HG02588 (cell line): Measurements from ENCODE around the gene GPBP1.
A peak's percentile ranks its signal among the peaks of the same experiment; 100 is the strongest.
"Not testable (repeated sequence)": the region's sequence is repeated elsewhere in the genome, so short reads cannot be mapped to it uniquely, and the experiment has no call there.

Experiments used
- ATAC-seq: cut with Tn5 transposase; IDR thresholded peaks from one replicate; pipeline ENCODE4 v1.9.1; 2021; ENCODE audit warnings: mild to moderate bottlenecking, moderate library complexity; ENCODE audit not compliant: unreplicated experiment

GPBP1 gene

DNA sequence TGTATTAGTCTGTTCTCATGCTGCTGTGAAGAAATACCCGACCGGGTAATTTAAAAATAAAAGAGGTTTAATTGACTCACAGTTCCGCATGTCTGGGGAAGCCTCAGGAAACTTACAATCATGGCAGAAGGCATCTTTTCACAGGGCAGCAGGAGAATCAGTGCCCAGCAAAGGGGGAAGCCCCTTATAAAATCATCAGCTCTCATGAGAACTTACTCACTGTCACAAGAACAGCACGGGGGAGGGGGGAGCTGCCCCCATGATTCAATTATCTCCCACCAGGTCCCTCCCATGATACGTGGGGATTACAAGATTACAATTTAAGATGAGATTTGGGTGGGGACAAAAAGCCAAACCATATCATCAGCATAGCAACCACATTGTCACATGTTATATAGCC lies 102.5 kb downstream of the GPBP1 start:
- ATAC-seq = no peak

DNA sequence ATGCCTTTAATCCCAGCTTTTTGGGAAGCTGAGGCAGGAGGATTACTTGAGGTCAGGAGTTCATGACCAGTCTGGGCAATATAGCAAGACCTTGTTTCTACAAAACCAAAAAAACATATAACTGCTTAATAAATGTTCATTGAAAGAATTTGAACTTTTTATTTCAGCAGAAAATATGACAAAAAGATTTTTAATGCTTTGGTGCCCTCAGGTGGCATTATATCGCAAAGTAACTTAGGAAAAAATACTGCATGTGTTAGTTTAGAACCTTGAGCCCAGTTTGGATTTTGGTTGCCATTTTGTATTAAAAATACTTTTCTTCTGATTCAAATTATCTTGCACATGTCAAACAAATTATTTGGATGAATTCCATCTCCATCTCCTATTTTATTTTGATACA lies 103.2 kb downstream of the GPBP1 start:
- no peak for ATAC-seq

DNA sequence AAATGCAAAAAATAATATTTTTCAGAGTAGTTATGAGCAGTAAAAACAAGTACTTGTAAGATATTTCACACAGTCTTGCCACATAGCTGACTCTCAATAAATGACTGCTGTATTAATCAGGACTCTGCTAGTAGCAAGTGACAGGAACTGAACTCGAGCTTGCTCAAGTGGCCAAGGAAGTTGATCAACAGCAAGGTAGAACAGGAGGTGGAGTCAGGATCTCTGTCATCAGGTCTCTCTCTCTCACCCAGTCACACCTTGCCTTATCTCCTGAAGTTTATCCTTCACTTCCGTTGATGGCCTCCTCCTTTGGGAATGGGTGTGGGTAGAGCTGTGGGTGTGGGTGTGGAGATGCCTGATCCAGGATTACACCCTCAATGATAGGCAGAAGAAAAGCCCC lies 107.0 kb downstream of the GPBP1 start:
- no peak for ATAC-seq

DNA sequence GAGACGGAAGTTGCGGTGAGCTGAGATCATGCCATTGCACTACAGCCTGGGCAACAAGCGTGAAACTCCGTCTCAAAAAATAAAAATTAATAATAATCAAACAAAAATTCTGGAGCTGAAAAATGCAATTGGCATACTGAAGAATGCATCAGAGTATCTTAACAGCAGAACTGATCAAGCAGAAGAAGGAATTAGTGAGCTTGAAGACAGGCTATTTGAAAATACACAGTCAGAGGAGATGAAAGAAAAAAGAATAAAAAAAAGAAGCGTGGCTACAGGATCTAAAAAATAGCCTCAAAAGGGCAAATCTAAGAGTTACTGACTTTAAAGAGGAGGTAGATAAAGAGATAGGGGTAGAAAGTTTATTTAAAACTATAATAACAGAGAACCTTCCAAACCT lies 111.2 kb downstream of the GPBP1 start:
- ATAC-seq = not testable (repeated sequence)

DNA sequence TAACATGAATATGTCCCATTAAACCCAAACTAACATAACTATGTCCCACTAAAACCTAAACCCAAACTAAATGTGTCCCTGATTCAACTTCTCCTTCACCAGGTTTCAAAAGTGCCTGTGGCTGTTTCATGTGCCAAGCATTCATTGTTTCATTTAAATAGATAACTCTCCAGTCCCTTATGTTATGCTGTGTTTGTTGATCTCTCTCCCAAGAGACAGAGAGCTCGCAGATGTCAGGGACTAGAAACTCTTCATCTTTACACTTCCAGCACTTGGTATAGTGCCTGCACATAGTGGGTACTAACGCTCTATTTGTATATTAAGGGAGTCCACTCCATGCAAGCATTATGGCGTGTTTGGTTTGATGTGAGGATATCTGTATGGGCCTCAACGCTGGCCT lies 118.0 kb downstream of the GPBP1 start:
- ATAC-seq = no peak

DNA sequence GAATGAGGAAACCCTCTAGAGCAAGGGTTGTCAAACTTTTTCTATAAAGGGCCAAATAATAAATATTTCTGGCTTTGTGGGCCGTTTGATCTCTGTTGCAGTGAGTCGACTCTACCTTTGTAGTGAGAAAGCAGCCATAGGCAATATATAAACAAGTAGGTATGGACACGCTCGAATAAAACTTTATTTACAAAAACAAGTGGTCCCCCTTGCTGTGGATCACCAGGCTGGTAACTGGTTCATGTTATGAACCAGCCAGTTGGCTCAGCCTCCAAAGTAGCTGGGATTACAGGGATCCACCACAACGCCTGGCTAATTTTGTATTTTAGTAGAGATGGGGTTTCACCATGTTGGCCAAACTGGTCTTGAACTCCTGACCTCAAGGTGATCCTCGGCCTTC lies 118.5 kb downstream of the GPBP1 start:
- ATAC-seq = no peak

DNA sequence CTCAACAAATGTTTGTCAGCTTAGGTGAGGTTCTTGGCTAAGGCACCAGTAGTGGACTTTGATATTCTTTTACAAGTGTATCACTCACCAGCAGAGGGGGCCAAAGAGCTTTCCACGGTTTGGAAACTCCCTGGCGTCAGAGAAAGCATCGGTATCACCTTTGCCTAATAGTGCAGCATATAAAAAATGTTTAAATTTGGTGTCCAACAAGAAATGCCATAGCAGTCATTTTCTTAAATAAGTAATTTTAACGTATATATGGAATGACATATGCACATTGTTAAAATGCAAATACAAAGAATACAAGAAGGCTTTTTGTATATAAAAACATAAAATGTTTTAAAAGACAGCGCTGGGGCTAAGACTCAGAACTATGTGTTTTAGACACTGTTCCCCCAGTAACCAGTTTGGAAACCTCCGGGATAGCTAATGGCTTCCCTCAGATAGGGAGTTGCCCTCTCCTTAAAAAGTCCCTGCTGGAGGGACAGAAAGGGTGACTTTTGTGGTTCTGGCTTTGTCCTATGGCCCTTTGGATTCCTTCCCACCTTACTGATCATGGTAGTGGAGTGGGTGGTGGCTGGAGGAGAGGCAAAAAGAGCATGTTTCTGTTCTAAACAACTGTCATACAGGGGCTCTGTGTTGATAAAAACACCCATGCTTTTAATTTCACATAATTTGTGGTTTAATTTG lies 124.6 kb downstream of the GPBP1 start:
- peak; percentile 61 for ATAC-seq

DNA sequence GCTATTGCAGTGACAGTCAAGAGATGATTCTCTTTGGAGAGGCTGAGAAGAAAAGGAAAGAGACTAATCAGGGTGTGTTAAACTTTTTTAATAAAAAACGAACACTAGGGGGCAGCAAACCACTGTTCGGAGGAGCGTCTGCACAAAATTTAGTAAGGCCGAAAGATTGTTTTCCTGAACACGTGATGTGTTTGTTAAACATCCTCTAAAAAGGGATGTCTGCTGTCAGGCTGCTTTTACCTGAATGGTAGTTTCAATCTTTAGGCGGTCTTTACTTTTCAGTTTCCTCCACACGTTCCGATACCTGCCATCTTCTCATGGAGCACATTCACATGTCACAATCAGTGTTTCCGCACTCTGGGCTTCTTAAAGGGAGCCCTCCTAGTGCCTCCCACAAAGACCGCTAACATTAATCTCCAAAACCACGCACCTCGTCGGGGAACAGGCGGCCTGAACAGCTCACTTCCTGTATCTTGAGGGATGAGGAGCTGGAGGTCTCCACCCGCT lies 125.2 kb downstream of the GPBP1 start:
- ATAC-seq = peak; percentile 41

DNA sequence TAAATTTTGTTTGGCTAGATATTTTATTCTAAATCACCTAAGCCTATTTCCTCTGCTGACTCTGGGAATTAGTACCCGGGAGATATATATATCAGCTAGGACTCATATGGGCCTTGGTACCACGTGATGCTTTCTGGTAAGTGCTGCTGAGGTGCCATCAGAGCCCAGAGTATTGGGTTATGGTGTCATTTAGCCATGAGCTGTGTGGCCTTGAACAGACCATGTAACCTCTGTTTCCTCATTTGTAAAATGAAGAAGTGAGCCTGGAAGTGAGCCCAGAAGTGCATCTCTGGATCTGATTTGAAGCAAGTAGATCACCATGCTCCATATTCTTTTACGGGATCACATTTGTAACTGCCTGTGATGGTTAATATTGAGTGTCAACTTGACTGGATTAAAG lies 126.1 kb downstream of the GPBP1 start:
- ATAC-seq = no peak

DNA sequence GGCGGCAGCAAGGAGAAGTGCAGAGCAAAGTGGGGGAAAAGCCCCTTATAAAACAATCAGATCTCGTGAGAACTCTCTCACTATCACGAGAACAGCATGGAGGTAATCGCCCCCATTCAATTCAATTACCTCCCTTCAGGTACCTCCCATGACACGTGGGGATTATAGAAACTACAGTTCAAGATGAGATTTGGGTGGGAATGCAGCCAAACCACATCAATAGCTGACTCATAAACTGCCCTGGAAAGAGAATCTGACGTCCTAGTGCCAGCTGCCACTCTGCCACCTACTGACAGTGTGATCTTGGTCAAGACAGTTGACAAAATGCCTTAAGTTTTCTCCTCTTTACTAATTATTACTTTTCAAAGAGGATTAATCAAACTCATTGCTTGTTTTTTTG lies 128.3 kb downstream of the GPBP1 start:
- peak; percentile 35 for ATAC-seq

DNA sequence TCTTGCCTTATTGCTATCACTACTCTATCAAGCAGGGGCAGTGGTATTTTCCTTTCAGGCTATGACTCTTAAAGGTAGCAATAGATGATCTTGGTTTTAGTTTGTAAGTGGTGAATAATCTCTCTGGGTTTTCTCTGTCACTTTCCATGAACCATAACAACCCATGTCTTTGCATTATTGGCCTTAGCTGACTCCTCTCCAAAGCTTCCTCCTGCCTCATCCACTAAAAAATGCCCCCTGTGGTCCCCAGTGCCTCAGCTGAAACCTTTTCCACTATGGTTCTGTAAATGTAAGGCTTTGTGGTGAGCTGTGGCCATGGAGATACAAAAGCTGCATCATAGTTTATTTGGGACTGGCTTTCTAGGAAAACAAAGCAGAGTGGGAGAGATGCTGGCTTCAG lies 128.8 kb downstream of the GPBP1 start:
- ATAC-seq = no peak

DNA sequence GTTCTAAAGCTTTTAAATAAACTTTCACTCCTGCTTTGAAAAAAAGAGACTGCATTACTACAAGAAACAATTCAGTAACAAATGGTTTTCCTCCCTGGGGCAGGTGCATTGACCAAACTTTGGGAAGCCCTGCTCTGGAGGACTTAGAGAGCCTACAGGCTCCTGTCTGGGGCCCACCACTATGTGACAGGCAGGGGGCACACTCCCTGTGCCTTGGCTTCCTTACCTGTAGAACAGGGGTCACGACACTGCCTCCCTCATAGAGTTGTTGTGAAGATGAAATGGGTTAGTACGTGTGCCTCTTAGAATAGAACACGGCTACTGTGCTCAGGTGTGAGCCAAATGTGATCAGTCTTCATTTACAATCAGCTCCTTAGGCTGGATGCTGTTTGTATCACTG lies 130.1 kb downstream of the GPBP1 start:
- ATAC-seq = no peak

DNA sequence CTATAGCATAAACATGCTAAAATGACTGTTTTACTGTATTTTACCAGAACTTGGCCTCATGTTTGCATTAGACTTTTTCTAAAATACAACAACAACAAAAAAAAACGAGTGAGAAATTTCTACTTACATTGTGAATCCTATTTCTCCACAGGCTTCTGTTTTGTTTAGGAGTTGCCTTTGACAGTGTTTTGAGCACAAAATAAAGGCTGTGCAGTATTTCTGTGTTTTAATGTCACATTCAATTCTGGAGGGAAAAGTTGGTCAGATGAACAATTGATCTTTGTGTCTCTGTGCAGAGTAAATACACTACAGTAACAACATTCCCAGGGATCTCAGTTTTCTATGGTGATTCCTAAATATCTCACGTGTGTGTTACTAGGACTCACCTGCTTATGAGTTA lies 131.1 kb downstream of the GPBP1 start:
- ATAC-seq = no peak

DNA sequence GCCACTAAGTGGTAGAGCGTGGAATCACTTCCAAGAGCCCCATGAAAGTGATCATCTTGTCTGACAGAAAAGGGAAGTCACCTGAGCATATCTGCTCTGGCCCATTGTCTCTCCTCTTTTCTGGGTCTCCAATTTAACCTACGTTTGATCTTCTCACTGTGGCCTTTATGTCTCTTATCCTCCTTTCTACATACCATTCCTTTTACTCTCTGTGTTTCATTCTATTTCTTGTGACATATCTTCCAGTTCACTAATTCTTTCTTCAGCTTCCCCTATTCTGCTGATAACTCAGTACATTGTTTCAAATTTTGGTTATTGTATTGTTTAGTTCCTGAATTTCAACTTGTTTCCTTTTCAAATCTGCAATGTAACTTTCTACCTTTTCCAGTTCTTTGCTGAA lies 132.5 kb downstream of the GPBP1 start:
- ATAC-seq = no peak

DNA sequence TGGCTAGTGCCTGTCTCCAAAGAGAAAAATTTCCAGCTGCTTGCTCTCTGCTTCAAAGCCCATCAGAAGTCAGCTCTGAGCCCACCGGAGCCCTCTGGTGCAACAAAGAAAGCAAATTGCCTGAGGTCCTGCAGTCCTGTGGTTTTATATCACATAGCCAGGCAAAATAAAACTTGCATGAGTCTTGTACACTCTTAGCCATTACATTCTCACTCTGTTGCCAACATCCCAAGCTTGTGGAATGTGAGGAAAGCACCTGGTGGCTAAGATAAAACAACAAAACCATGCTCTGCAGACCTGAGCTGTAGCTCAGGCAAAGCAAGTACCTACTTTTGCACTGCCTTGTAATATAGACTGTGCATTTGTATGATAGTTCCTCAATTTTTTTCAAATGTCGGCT lies 133.7 kb downstream of the GPBP1 start:
- ATAC-seq = no peak

DNA sequence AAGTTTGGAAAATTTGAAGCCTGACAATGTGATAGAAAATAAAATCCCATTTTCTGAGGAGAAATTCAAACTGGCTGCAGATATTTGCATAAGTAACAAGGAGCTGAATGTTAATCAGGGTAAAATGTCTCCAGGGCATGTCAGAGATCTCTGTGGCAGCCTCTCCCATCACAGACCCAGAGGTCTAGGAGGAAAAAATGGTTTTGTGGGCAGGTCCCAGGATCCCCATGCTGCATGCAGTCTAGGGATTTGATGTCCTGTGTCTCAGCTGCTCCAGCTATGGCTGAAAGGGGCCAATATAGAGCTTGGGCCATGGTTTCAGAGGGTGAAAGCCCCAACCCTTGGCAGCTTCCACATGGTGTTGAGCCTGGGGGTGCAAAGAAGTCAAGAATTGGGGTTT lies 135.2 kb downstream of the GPBP1 start:
- not testable (repeated sequence) for ATAC-seq

DNA sequence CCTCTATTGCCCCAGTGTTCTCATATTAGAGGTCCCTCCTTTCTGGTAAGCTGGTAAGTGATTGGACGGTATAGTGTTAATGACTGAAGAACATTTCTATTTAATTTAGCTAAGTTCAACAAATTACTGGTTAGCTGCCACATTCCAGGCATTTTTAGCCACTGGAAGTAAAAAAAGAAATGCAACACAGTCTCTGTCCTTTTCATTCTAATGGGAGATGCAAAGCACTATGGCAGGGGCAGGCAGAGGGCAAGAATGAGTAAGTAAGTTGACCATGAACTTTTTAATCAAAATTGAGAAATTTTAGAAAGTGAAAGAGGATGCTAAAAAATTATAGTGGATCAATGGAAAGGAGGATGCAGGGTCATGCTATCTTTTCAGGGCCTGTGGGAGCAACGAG lies 137.4 kb downstream of the GPBP1 start:
- no peak for ATAC-seq

DNA sequence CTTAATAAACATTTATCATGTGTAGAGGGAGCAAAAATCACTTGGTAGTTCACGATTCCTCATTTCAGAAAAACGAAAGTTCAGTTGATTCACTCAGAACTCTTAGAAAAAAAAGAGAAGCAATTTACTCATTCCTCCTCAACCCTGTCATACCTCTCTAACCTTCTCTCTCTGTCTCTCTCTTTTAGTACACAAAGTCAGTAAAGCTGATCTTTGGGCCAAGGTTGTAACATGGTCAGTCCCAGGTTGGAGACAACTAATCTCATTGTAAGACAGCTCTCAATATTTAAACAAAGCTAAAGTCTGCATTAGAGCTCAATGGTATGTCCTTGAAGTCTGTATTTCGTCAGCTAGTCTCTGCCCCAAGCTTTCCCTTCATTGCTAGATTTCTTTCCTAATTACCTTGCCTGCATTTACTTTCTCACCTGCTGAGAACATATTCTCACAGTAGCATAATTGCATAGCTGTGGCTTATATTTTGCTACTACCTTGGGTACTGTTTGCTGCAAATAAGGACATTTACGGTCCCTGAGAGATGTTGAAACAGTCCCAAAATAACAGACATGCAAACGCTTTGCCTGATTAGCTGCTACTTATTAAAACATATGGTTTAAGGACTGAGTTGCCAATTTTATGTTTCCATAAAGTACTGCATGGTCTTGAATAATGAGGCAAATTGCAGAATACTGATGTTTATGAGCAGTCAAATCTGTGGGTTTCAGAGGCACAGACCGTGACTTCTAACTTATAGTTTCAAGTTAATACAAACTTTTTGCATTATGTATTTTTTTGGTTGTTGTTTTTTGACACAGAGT lies 138.3 kb downstream of the GPBP1 start:
- ATAC-seq = no peak

DNA sequence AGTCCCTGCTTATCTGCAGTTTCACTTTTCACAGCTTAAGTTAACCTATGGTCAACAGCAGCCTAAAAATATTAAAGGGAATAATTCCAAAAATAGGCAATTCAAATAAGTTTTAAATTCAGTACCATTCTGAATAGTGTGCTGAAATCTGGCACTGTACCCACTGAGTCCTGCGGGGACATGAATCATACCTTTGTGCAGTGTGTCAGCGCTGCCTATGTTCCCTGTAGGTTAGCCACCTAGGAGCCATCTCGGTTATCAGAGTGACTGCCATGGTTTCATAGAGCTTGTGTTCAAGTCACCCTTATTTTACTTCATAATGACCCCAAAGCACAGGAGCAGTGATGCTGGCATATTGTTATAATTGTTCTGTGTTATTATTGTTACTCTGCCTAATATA lies 139.9 kb downstream of the GPBP1 start:
- no peak for ATAC-seq
